Endothelial cell (in vitro differentiated cells): ENCODE results near the gene PCLO. TPM values are rescaled to one million over a fixed set of nuclear protein-coding genes. Genes with fewer than 3 reads are reported as not detected.

ENCODE experiments used
- DNase-seq: peaks from one replicate; pipeline ENCODE4 v3.0.0; 2021; ENCODE audit warnings: low spot score
- H3K27ac Mint-ChIP-seq: one replicate; pipeline ENCODE4 v1.8.0; 2021; ENCODE audit warnings: mixed read lengths, inconsistent platforms; ENCODE audit not compliant: unreplicated experiment
- H3K27me3 Mint-ChIP-seq: one replicate; pipeline ENCODE4 v1.8.0; 2021; ENCODE audit warnings: mild to moderate bottlenecking, moderate library complexity, mixed read lengths, inconsistent platforms; ENCODE audit not compliant: unreplicated experiment
- H3K36me3 Mint-ChIP-seq: one replicate; pipeline ENCODE4 v1.8.0; 2021; ENCODE audit warnings: mild to moderate bottlenecking, low read depth, mixed read lengths, inconsistent platforms; ENCODE audit not compliant: unreplicated experiment
- H3K4me1 Mint-ChIP-seq: one replicate; pipeline ENCODE4 v1.8.0; 2021; ENCODE audit warnings: mild to moderate bottlenecking, mixed read lengths, inconsistent platforms; ENCODE audit not compliant: unreplicated experiment
- H3K4me3 Mint-ChIP-seq: one replicate; pipeline ENCODE4 v1.8.0; 2021; ENCODE audit warnings: mild to moderate bottlenecking, mixed read lengths, inconsistent platforms; ENCODE audit not compliant: unreplicated experiment
- H3K9me3 Mint-ChIP-seq: one replicate; pipeline ENCODE4 v1.8.0; 2021; ENCODE audit warnings: mixed read lengths, inconsistent platforms; ENCODE audit not compliant: unreplicated experiment
- total RNA-seq: library from RNA; stranded (reverse); fragmentation: NEBNext Ultra II Directional; extraction: Animal tissue kit (Norgen Biotek cat#: 25700); gene quantifications from one replicate; pipeline ENCODE4 v1.2.1, GENCODE V29; 2021; ENCODE audit not compliant: unreplicated experiment
- TF ChIP-seq, protein P1 (sequence below): fragments of 200-600 bp; sonication (generic); IDR thresholded peaks from one replicate; pipeline ENCODE4 v1.5.0; 2021; ENCODE audit warnings: antibody characterized with exemption; ENCODE audit not compliant: unreplicated experiment

The PCLO gene
- total RNA-seq, 1 donor from 2014 or later, result 5.1 TPM

DNA sequence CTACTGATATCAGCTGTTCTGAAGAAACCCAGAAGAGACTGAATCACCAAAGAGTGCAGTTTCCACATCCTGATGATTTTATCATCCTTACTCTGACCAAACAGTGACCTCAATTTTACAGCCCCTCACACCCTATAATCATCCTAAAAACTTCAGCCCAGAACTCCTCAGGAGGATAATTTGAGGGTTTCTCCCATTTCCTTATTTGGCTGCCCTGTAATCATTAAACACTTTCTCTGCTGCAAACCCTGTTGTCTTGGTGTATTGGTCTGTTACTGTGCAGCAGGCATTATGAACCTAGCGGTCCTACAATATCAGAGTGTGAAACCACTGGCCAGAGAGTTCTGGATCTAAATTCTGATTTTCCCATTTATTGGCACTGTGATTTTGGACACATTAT lies 141.7 kb downstream of the PCLO start:
- H3K36me3 Mint-ChIP-seq, result no peaks in the 10 kb centered on the region
- TF ChIP-seq, protein P1, sequence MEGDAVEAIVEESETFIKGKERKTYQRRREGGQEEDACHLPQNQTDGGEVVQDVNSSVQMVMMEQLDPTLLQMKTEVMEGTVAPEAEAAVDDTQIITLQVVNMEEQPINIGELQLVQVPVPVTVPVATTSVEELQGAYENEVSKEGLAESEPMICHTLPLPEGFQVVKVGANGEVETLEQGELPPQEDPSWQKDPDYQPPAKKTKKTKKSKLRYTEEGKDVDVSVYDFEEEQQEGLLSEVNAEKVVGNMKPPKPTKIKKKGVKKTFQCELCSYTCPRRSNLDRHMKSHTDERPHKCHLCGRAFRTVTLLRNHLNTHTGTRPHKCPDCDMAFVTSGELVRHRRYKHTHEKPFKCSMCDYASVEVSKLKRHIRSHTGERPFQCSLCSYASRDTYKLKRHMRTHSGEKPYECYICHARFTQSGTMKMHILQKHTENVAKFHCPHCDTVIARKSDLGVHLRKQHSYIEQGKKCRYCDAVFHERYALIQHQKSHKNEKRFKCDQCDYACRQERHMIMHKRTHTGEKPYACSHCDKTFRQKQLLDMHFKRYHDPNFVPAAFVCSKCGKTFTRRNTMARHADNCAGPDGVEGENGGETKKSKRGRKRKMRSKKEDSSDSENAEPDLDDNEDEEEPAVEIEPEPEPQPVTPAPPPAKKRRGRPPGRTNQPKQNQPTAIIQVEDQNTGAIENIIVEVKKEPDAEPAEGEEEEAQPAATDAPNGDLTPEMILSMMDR, result no peak
- no peak overlapping the region for H3K4me3 Mint-ChIP-seq
- no peak overlapping the region for H3K27ac Mint-ChIP-seq
- no peaks in the 10 kb centered on the region for H3K4me1 Mint-ChIP-seq
- H3K27me3 Mint-ChIP-seq, result no peaks in the 10 kb centered on the region
- no peaks in the 10 kb centered on the region for H3K9me3 Mint-ChIP-seq
- no peak for DNase-seq

- H3K27me3 Mint-ChIP-seq, result no peaks in the 10 kb centered on the region
- H3K4me1 Mint-ChIP-seq, result no peaks in the 10 kb centered on the region
- no peaks in the 10 kb centered on the region for H3K36me3 Mint-ChIP-seq
- no peak overlapping the region for H3K4me3 Mint-ChIP-seq
- no peak overlapping the region for H3K27ac Mint-ChIP-seq
- DNase-seq, result no peak
- no peaks in the 10 kb centered on the region for H3K9me3 Mint-ChIP-seq
- TF ChIP-seq, protein P1, result no peak
Measured at GRCh38 chr7:83020161-83020560, 142.5 kb downstream of the PCLO start.

DNA sequence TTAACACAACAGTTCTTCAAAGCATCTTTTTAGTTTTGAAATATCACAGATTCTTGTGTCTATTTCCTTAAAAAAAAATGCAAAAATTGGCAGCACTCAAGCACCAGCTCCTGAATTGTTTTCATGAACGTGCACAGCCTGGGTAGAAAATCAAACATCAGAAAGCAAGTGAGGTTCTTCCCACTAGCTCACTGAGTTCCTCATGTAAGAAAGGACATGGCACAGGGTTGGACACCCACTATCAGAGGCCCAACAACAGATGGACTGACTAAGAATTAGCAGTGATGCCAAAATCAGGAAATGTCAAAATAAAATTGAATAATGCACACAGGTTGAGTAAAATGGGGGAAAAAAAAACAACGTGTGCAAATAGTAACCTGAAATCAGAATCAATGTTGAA lies 146.8 kb downstream of the PCLO start:
- no peaks in the 10 kb centered on the region for H3K36me3 Mint-ChIP-seq
- no peak overlapping the region for H3K27ac Mint-ChIP-seq
- H3K4me1 Mint-ChIP-seq, result no peaks in the 10 kb centered on the region
- TF ChIP-seq, protein P1, result no peak
- no peak overlapping the region for H3K4me3 Mint-ChIP-seq
- H3K9me3 Mint-ChIP-seq, result no peaks in the 10 kb centered on the region
- no peaks in the 10 kb centered on the region for H3K27me3 Mint-ChIP-seq
- DNase-seq, result no peak

DNA sequence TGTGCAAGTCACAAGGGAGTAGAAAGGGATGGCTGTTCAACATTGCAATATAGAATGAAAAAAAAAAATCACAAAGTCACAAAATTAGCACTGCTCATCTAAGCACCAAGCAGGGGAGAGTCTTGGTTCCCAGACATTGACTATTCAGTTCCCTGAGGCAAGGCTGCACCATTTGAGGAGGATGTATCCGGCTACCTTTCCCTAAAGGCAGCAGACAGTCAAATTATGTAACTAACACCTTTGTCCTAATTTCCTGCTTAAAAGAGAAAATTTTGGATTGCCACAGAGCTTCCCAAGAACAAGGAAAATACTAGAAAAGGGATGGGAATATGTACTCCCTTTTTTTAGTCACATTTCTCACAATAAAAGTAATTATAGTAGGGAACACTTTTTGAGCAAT lies 148.1 kb downstream of the PCLO start:
- Mint-ChIP-seq H3K4me1 (no peaks in the 10 kb centered on the region), H3K27ac (no peak overlapping the region), H3K4me3 (no peak overlapping the region), H3K27me3 (no peaks in the 10 kb centered on the region), H3K9me3 (no peaks in the 10 kb centered on the region), H3K36me3 (no peaks in the 10 kb centered on the region)
- TF ChIP-seq, protein P1, result no peak
- DNase-seq, result no peak

GRCh38 chr7:83011954-83012353 lies 150.7 kb downstream of the PCLO start:
- no peak overlapping the region for H3K4me3 Mint-ChIP-seq
- TF ChIP-seq, protein P1, result no peak
- no peak overlapping the region for H3K27ac Mint-ChIP-seq
- H3K36me3 Mint-ChIP-seq, result no peaks in the 10 kb centered on the region
- no peak for DNase-seq
- H3K4me1 Mint-ChIP-seq, result no peaks in the 10 kb centered on the region
- no peaks in the 10 kb centered on the region for H3K9me3 Mint-ChIP-seq
- no peaks in the 10 kb centered on the region for H3K27me3 Mint-ChIP-seq
